Measurements from ENCODE around the gene ZNF648.

DNA sequence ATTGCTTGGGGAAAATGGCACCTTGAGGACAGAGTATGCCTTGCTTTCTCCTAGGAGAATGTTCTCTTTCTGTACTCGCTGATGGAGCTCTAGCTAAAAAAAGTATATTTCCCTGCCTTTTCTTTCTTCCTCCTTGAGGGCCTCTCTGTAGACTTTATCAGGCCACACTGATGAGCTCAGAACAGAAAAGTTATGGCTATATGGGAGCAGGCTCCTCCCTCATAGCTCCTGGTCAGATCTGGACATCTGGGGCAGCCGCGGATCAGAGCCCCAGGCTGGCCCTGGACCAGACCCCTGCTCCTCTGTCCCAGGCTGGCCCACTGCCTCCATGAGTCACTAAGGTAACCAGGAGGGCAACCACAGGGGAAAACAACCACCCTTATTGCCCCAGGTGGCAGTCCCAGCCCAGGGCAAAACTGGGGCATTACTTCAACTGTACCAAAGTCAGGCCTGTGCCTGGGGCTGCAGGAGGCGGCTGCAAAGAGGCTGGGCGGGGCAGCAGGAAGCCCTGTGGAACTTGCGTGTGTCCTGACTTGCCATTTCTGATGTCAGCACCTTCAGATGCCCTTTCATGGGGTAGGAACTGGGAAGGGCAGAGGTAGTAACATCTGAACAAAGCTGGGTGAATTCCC, 26.3 kb upstream of the ZNF648 start:
- no peak for TF ChIP-seq POLR2A (IDR thresholded peaks at IDR 0.05)
- TF ChIP-seq POLR2AphosphoS5 (IDR thresholded peaks at IDR 0.05): peak; percentile 27
- TF ChIP-seq, protein P1, sequence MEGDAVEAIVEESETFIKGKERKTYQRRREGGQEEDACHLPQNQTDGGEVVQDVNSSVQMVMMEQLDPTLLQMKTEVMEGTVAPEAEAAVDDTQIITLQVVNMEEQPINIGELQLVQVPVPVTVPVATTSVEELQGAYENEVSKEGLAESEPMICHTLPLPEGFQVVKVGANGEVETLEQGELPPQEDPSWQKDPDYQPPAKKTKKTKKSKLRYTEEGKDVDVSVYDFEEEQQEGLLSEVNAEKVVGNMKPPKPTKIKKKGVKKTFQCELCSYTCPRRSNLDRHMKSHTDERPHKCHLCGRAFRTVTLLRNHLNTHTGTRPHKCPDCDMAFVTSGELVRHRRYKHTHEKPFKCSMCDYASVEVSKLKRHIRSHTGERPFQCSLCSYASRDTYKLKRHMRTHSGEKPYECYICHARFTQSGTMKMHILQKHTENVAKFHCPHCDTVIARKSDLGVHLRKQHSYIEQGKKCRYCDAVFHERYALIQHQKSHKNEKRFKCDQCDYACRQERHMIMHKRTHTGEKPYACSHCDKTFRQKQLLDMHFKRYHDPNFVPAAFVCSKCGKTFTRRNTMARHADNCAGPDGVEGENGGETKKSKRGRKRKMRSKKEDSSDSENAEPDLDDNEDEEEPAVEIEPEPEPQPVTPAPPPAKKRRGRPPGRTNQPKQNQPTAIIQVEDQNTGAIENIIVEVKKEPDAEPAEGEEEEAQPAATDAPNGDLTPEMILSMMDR (IDR thresholded peaks at IDR 0.05): peak in 1 of 4 experiments; percentile 5

All from prostate gland (tissue), 2 donors.